ENCODE results near the gene LRBA. TPM values are rescaled to one million over a fixed set of nuclear protein-coding genes. Genes with fewer than 3 reads are reported as not detected.

Gene LRBA
- polyA plus RNA-seq, 1 of the 3 experiments (the other 2 are of a cell fraction) = 11.4 TPM

DNA sequence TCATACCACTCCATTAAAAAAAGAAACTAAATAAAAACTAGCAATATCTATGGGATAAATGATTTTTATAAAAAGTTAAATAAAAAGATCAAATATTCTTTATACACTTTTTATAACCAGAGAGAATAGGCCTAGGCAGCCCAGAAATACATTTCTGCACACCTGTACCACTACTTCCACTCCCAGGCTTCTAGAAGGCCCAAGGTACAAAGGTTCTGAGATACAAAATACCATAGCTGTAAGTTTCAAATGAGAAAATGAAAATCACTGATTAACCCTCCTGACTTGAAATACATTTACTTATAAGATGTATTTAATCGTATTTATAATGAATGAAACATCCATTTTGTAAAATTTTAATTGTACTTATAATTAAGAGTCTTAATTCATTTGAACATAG lies 659.7 kb downstream of the LRBA start:
- TF ChIP-seq POLR2AphosphoS5 (IDR thresholded peaks at IDR 0.05; ENCODE audit: low read depth, low read length) (no peak), FOXM1 (IDR thresholded peaks at IDR 0.05; ENCODE audit: low read depth) (no peak), MXI1 (IDR thresholded peaks at IDR 0.05; ENCODE audit: low read depth, low read length) (no peak), RAD21 (IDR thresholded peaks at IDR 0.05; ENCODE audit: low read length) (no peak), TAF1 (IDR thresholded peaks at IDR 0.05; ENCODE audit: borderline replicate concordance, low read depth, low read length) (no peak), RXRA (IDR thresholded peaks at IDR 0.05; ENCODE audit: borderline replicate concordance, low read depth) (no peak), EP300 (IDR thresholded peaks at IDR 0.05; ENCODE audit: borderline replicate concordance in 1 of 2, low read depth in 1 of 2, low read length in 1 of 2) (no peak), JUND (IDR thresholded peaks at IDR 0.05) (no peak), SMC3 (IDR thresholded peaks at IDR 0.05; ENCODE audit: low read depth, low read length) (no peak), RFX5 (IDR thresholded peaks at IDR 0.05; ENCODE audit: low read length) (no peak), MEF2A (IDR thresholded peaks at IDR 0.05; ENCODE audit: borderline replicate concordance, low read depth) (no peak), TCF12 (IDR thresholded peaks at IDR 0.05) (no peak), GATA2 (CRISPR knock-in tag; IDR thresholded peaks at IDR 0.05) (no peak)
- TF ChIP-seq, protein P1, sequence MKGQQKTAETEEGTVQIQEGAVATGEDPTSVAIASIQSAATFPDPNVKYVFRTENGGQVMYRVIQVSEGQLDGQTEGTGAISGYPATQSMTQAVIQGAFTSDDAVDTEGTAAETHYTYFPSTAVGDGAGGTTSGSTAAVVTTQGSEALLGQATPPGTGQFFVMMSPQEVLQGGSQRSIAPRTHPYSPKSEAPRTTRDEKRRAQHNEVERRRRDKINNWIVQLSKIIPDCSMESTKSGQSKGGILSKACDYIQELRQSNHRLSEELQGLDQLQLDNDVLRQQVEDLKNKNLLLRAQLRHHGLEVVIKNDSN (IDR thresholded peaks at IDR 0.05; ENCODE audit: borderline replicate concordance, low read depth) = no peak
- TF ChIP-seq, protein P2, sequence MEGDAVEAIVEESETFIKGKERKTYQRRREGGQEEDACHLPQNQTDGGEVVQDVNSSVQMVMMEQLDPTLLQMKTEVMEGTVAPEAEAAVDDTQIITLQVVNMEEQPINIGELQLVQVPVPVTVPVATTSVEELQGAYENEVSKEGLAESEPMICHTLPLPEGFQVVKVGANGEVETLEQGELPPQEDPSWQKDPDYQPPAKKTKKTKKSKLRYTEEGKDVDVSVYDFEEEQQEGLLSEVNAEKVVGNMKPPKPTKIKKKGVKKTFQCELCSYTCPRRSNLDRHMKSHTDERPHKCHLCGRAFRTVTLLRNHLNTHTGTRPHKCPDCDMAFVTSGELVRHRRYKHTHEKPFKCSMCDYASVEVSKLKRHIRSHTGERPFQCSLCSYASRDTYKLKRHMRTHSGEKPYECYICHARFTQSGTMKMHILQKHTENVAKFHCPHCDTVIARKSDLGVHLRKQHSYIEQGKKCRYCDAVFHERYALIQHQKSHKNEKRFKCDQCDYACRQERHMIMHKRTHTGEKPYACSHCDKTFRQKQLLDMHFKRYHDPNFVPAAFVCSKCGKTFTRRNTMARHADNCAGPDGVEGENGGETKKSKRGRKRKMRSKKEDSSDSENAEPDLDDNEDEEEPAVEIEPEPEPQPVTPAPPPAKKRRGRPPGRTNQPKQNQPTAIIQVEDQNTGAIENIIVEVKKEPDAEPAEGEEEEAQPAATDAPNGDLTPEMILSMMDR (IDR thresholded peaks at IDR 0.05) = no peak
- H3K27me3 ChIP-seq (ENCODE audit: insufficient read depth) = no peaks in the 10 kb centered on the region
- H4K20me1 ChIP-seq (ENCODE audit: insufficient read depth) = no peaks in the 10 kb centered on the region
- 89% methylated on average over 1 of the region's 1 CpG for WGBS (ENCODE audit: low lambda C conversion rate)
- no peak overlapping the region for H2AFZ ChIP-seq (ENCODE audit: low read depth)
- peaks cover 8 to 15% of the 10 kb centered on the region in 2 experiments; a peak in 2 of 4 replicates for H3K4me1 ChIP-seq (ENCODE audit: control insufficient read depth in 1 of 2, insufficient read depth in 2 of 2, low read depth in 1 of 2, low read length in 1 of 2)
- ChIA-PET POLR2A (no interaction called here), CTCF (interaction anchor here (2.3 kb wide), 1 partner anchor 23 kb away, joined by 5 read pairs; no protein-coding TSS in a partner anchor)
- H3K9me3 ChIP-seq = no peaks in the 10 kb centered on the region
- no peaks in the 10 kb centered on the region for H3K79me2 ChIP-seq (ENCODE audit: insufficient read depth)
- no peak overlapping the region for H3K9ac ChIP-seq
- H3K36me3 ChIP-seq (replicated peaks in 1 of 2; ENCODE audit: control insufficient read depth in 1 of 2, insufficient read depth in 2 of 2, low read length in 1 of 2) = no peaks in the 10 kb centered on the region
- H3K27ac ChIP-seq (ENCODE audit: low read depth in 2 of 2, low read length in 1 of 2) = no peak overlapping the region
- no peak overlapping the region for H3K4me2 ChIP-seq
- no peaks in the 10 kb centered on the region for H3K9me2 ChIP-seq
- H3F3A ChIP-seq (replicated peaks; ENCODE audit: insufficient read depth) = peaks cover 23% of the 10 kb centered on the region
- no peak for DNase-seq
- no peak overlapping the region for H3K4me3 ChIP-seq (ENCODE audit: low read depth in 2 of 2, low read length in 1 of 2)

DNA sequence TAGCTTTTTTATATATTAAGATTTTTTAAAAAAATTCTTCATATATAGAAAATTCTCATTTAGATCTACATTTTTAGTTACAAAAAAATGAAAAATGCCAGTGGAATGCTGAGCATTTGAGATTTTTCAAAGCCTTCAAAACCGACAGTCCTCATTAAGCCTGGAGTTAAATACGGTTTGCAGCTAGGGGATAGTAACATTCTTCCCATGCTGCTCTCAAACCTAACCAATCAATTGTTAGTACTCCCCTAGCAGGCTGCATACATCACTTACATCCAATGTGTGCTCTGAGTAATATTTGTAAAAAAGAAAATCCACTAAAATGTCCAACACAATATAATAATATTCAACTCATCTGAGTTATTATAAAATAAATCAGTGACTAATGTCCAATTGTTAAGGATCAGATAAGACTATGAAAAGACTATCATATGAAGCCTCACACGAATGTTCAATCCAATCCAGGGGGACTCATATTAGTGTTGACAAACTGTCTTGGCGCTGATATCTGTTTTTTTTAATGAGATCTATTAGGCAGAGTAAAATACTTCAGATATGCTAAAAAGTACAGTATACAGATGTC lies 660.8 kb downstream of the LRBA start:
- Histone ChIP-seq H3K4me1 (ENCODE audit: control insufficient read depth in 1 of 2, insufficient read depth in 2 of 2, low read depth in 1 of 2, low read length in 1 of 2) (peaks cover 8 to 15% of the 10 kb centered on the region in 2 experiments; a peak in 2 of 4 replicates), H3K9ac (no peak overlapping the region), H3K4me3 (ENCODE audit: low read depth in 2 of 2, low read length in 1 of 2) (no peak overlapping the region), H3K27me3 (ENCODE audit: insufficient read depth) (no peaks in the 10 kb centered on the region), H4K20me1 (ENCODE audit: insufficient read depth) (no peaks in the 10 kb centered on the region), H3K9me3 (no peaks in the 10 kb centered on the region), H2AFZ (ENCODE audit: low read depth) (no peak overlapping the region), H3K79me2 (ENCODE audit: insufficient read depth) (no peaks in the 10 kb centered on the region), H3F3A (replicated peaks; ENCODE audit: insufficient read depth) (peaks cover 23% of the 10 kb centered on the region), H3K27ac (ENCODE audit: low read depth in 2 of 2, low read length in 1 of 2) (no peak overlapping the region), H3K36me3 (replicated peaks in 1 of 2; ENCODE audit: control insufficient read depth in 1 of 2, insufficient read depth in 2 of 2, low read length in 1 of 2) (no peaks in the 10 kb centered on the region), H3K4me2 (no peak overlapping the region), H3K9me2 (no peaks in the 10 kb centered on the region)
- 64% methylated on average over 4 of the region's 4 CpGs for WGBS (ENCODE audit: low lambda C conversion rate)
- ChIA-PET CTCF (interaction anchor here (2.1 kb wide), 1 partner anchor 10 kb away, joined by 6 read pairs; no protein-coding TSS in a partner anchor), POLR2A (no interaction called here)
- no peak for DNase-seq
- no peak for TF ChIP-seq FOXJ3 (CRISPR knock-in tag; IDR thresholded peaks at IDR 0.05)
- TF ChIP-seq GATA2 (CRISPR knock-in tag; IDR thresholded peaks at IDR 0.05) = no peak
- TF ChIP-seq NFIC (IDR thresholded peaks at IDR 0.05; ENCODE audit: borderline replicate concordance) = no peak
- TF ChIP-seq SMC3 (IDR thresholded peaks at IDR 0.05; ENCODE audit: low read depth, low read length) = no peak
- no peak for TF ChIP-seq RAD21 (IDR thresholded peaks at IDR 0.05; ENCODE audit: low read length)
- no peak for TF ChIP-seq TAF1 (IDR thresholded peaks at IDR 0.05; ENCODE audit: borderline replicate concordance, low read depth, low read length)
- TF ChIP-seq POLR2AphosphoS5 (IDR thresholded peaks at IDR 0.05; ENCODE audit: low read depth, low read length) = 0 out of 2 replicates have a peak, but pooled peaks have one; percentile 23
- no peak for TF ChIP-seq CHD2 (IDR thresholded peaks at IDR 0.05; ENCODE audit: low read length, partially characterized antibody)
- TF ChIP-seq RXRA (IDR thresholded peaks at IDR 0.05; ENCODE audit: borderline replicate concordance, low read depth) = no peak
- TF ChIP-seq JUND (IDR thresholded peaks at IDR 0.05) = 0 out of 2 replicates have a peak, but pooled peaks have one; percentile 21
- TF ChIP-seq, protein P2 (IDR thresholded peaks at IDR 0.05) = no peak
- no peak for TF ChIP-seq NRF1 (IDR thresholded peaks at IDR 0.05; ENCODE audit: low read depth, low read length)
- no peak for TF ChIP-seq RFX5 (IDR thresholded peaks at IDR 0.05; ENCODE audit: low read length)
- peak; percentile 62; the same call in 1 of the 2 replicates for TF ChIP-seq TEAD4 (IDR thresholded peaks at IDR 0.05; ENCODE audit: borderline replicate concordance, insufficient read depth)

Measured in SK-N-SH (cell line).